B cell (primary cell): ENCODE results near the gene NLRP9.

Source experiments
- CTCF ChIP-seq: fragments of 200-600 bp; IDR thresholded peaks from one replicate; pipeline ENCODE4 v1.8.0; 2022; ENCODE audit warnings: antibody characterized with exemption, mild to moderate bottlenecking
- EZH2 ChIP-seq: IDR thresholded peaks from 2 replicates; pipeline ENCODE4 v1.6.1; 2012; ENCODE audit warnings: borderline replicate concordance, low read depth, mild to moderate bottlenecking, moderate library complexity, low read length; ENCODE audit not compliant: insufficient read depth, poor library complexity, severe bottlenecking

- TF ChIP-seq CTCF (no peak), EZH2 (no peak)
Measured at GRCh38 chr19:55673889-55674288, 64.3 kb downstream of the NLRP9 start.
